Right ventricle myocardium inferior (tissue), 1 donor: ENCODE results near the gene AKAP10. TPM values are rescaled to one million over a fixed set of nuclear protein-coding genes. Genes with fewer than 3 reads are reported as not detected.
"Not testable (repeated sequence)": the region's sequence is repeated elsewhere in the genome, so short reads cannot be mapped to it uniquely, and the experiment has no call there.

Experiments used
- ATAC-seq: fragments of 200-7000 bp; cut with Tn5 transposase; one replicate; pipeline ENCODE4 v1.9.1; 2020; ENCODE audit warnings: mild to moderate bottlenecking, moderate library complexity
- DNase-seq: peaks from one replicate; pipeline ENCODE4 v3.0.0; 2021; ENCODE audit errors: missing footprints
- intact Hi-C: fragments of 100-400 bp; cut with DNase I; formaldehyde crosslinking; loops from one replicate; pipeline ENCODE4 v1.11.0; 2022
- total RNA-seq: library from RNA; stranded (reverse); fragmentation: NEBNext Ultra II Directional; extraction: Animal tissue kit (Norgen Biotek cat#: 25700); gene quantifications from one replicate; pipeline ENCODE4 v1.2.1, GENCODE V29; 2021
- donor health status: DM: no; HTN: yes; CAD: no; lungs with severe emphysema.

Gene AKAP10
- total RNA-seq, 1 donor from 2014 or later = 16.4 TPM

GRCh38 chr17:19890001-19890400 is 87.6 kb downstream of the AKAP10 start:
- intact Hi-C loops, DNase-seq, ATAC-seq: not testable (repeated sequence)

GRCh38 chr17:19886116-19886515 is 91.5 kb downstream of the AKAP10 start:
- DNase-seq (no peak), ATAC-seq (no peak)
- intact Hi-C loops = no loop called here

- intact Hi-C loops = no loop called here
- no peak for DNase-seq
- peak; percentile 31 for ATAC-seq
These were observed 94.0 kb downstream of the AKAP10 start for GRCh38 chr17:19883537-19884215.

GRCh38 chr17:19880393-19880792 is 97.2 kb downstream of the AKAP10 start:
- DNase-seq (no peak), ATAC-seq (no peak)
- intact Hi-C loops = no loop called here

GRCh38 chr17:19877364-19877945 is 100.2 kb downstream of the AKAP10 start:
- intact Hi-C loops = no loop called here
- DNase-seq (no peak), ATAC-seq (no peak)

GRCh38 chr17:19876529-19877161 is 101.0 kb downstream of the AKAP10 start:
- peak; percentile 85 for DNase-seq
- intact Hi-C loops = no loop called here
- peak; percentile 93 for ATAC-seq

- intact Hi-C loops = no loop called here
- ATAC-seq = no peak
- no peak for DNase-seq
These were observed 103.4 kb downstream of the AKAP10 start for GRCh38 chr17:19874256-19874655.

- no peak for DNase-seq
- intact Hi-C loops = no loop called here
- ATAC-seq = no peak
These were observed 104.3 kb downstream of the AKAP10 start for GRCh38 chr17:19873346-19873745.

- intact Hi-C loops = no loop called here
- DNase-seq (no peak), ATAC-seq (no peak)
These were observed 109.6 kb downstream of the AKAP10 start for GRCh38 chr17:19868079-19868395.

- intact Hi-C loops = no loop called here
- peak; percentile 83 for DNase-seq
- ATAC-seq = peak; percentile 85
These were observed 110.1 kb downstream of the AKAP10 start, which contains the start of gene ULK2 for GRCh38 chr17:19867329-19868078. ULK2 (minus strand) TSS chr17:19867936; CDS start chr17:19867417, 519 bp downstream.

GRCh38 chr17:19867079-19867328 is 110.6 kb downstream of the AKAP10 start:
- intact Hi-C loops = no loop called here
- peak; percentile 73 for ATAC-seq
- peak; percentile 87 for DNase-seq

- ATAC-seq (no peak), DNase-seq (no peak)
These were observed 112.6 kb downstream of the AKAP10 start for GRCh38 chr17:19865021-19865420.

GRCh38 chr17:19860647-19861177 is 116.9 kb downstream of the AKAP10 start:
- ATAC-seq, DNase-seq, intact Hi-C loops: not testable (repeated sequence)

More at GRCh38 chr17:19865021-19865420, 112.6 kb downstream of the AKAP10 start:
- intact Hi-C loops = no loop called here

GRCh38 chr17:19857640-19858039 is 120.0 kb downstream of the AKAP10 start:
- intact Hi-C loops = no loop called here
- DNase-seq = no peak

More at GRCh38 chr17:19857640-19858039, 120.0 kb downstream of the AKAP10 start:
- no peak for ATAC-seq

Other genes with a start within 250 kb of the AKAP10 start
- not detected for gene ALDH3A1, start 229.5 kb downstream of the AKAP10 start, total RNA-seq
- 14.7 TPM for gene ULK2, start 109.9 kb downstream of the AKAP10 start, total RNA-seq
- gene SPECC1, start 31.5 kb upstream of the AKAP10 start, total RNA-seq = 10.5 TPM